Measurements from ENCODE around the gene LRPAP1.
"Not testable (repeated sequence)": the region's sequence is repeated elsewhere in the genome, so short reads cannot be mapped to it uniquely, and the experiment has no call there.

Gene LRPAP1

GRCh38 chr4:3462321-3462789, 69.9 kb downstream of the LRPAP1 start:
- peaks cover 9% of the 10 kb centered on the region for H3K4me1 Mint-ChIP-seq
- peaks cover 12% of the 10 kb centered on the region for H3K27me3 Mint-ChIP-seq
- H3K9me3 Mint-ChIP-seq, result peaks cover 2% of the 10 kb centered on the region
- ATAC-seq (ENCODE audit: low read depth) (no peak), DNase-seq (ENCODE audit: low spot score in 2 of 2) (no peak)
- H3K36me3 Mint-ChIP-seq, result peaks cover 1% of the 10 kb centered on the region
- no peak overlapping the region for H3K27ac Mint-ChIP-seq
- H3K4me3 Mint-ChIP-seq, result peak overlapping the region; percentile 70

- H3K4me1 Mint-ChIP-seq, result peaks cover 9% of the 10 kb centered on the region
- peak; percentile 34 for ATAC-seq (ENCODE audit: low read depth)
- peaks cover 12% of the 10 kb centered on the region for H3K27me3 Mint-ChIP-seq
Measured at GRCh38 chr4:3461515-3462291, 70.5 kb downstream of the LRPAP1 start.

DNA sequence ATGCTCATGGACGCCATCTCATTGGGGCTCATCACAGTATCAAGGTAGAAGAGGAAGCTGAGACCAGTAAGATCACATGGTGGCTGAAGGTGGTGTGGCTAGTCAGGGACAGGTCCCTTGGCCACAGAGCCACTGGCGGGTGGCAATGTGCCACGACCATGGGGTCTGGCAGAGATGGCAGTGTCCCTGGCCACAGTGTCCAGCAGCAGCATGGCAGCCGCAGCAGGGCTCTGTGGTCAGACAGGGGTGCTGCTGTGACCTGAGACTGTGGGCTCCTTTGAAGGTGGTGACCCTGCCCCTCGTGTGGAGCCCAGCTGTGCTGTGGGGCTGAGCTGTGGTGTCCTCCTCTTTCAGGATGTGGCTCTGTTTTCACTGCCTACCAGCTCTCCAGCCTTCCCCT, 71.3 kb downstream of the LRPAP1 start:
- DNase-seq (ENCODE audit: low spot score in 2 of 2), result no peak
- Mint-ChIP-seq H3K4me1 (peaks cover 9% of the 10 kb centered on the region), H3K9me3 (peaks cover 2% of the 10 kb centered on the region), H3K27ac (no peak overlapping the region), H3K4me3 (no peak overlapping the region), H3K36me3 (peaks cover 1% of the 10 kb centered on the region), H3K27me3 (peaks cover 12% of the 10 kb centered on the region)
- no peak for ATAC-seq (ENCODE audit: low read depth)

More at GRCh38 chr4:3461515-3462291, 70.5 kb downstream of the LRPAP1 start:
- no peak overlapping the region for H3K27ac Mint-ChIP-seq
- H3K9me3 Mint-ChIP-seq, result peaks cover 2% of the 10 kb centered on the region
- H3K4me3 Mint-ChIP-seq, result peak overlapping the region; percentile 61
- peaks cover 1% of the 10 kb centered on the region for H3K36me3 Mint-ChIP-seq
- DNase-seq (ENCODE audit: low spot score in 2 of 2), result no peak

DNA sequence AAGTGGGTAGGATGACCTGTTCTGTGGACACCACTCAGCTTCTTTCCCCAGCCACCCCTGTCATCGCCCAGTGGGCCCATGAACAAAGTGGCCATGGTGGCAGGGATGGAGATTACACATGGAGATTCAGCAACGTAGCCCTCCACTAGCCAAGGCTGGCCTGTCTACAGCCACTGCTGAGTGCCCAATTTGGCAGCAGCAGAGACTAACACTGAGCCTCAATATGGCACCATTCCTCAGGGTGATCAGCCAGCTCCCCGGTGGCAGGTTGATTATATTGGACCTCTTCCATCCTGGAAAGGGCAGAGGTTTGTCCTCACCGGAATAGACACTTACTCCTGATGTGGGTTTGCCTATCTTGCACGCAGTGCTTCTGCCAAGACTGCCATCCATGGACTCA, 73.1 kb downstream of the LRPAP1 start:
- ATAC-seq (ENCODE audit: low read depth); H3K27ac Mint-ChIP-seq; DNase-seq (ENCODE audit: low spot score in 2 of 2); H3K36me3 Mint-ChIP-seq; H3K9me3 Mint-ChIP-seq; H3K27me3 Mint-ChIP-seq; H3K4me1 Mint-ChIP-seq; H3K4me3 Mint-ChIP-seq: not testable (repeated sequence)

DNA sequence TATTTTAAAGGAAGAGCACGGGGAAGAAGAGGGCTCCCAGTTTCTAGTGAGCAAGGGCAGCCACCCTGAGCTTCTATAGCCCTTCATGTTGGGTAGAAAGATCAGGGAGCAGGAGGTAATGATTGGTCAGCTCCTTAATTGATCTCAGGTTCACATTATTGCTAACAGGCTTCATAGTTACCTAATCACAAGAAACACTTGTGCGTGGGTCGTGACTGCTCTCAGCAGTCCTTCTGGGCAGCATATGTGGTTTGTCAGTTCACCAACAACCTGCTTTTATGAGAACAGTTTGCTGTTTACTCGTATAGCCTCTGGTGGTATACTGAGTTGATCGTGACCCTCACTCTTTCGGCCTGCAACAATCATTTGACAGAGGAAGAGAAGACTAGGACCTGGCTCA, 73.9 kb downstream of the LRPAP1 start:
- no peak for DNase-seq (ENCODE audit: low spot score in 2 of 2)
- Mint-ChIP-seq H3K27me3 (peaks cover 7% of the 10 kb centered on the region), H3K9me3 (peaks cover 6% of the 10 kb centered on the region), H3K36me3 (peaks cover 4% of the 10 kb centered on the region), H3K27ac (no peak overlapping the region), H3K4me1 (peaks cover 9% of the 10 kb centered on the region), H3K4me3 (no peak overlapping the region)
- no peak for ATAC-seq (ENCODE audit: low read depth)

DNA sequence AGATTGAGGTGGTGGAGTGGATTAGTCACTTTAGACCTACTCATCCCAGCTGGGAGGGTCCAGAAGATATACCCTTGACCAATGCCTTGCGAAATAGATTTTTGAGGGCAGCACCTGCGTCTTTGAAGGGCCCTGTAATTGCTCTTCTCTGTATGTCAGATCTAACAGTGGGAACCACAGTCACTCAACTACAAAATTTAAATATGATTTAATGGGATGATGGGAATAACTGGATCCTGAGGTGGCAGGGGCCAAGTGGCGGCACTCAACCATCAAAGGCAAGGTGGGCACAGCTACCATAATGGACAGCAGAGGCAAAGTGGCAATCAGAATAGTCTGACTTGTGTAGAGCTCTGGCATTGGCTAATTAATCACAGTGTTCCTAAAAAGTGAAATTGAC, 76.6 kb downstream of the LRPAP1 start:
- DNase-seq (ENCODE audit: low spot score in 2 of 2); H3K4me1 Mint-ChIP-seq; H3K4me3 Mint-ChIP-seq; ATAC-seq (ENCODE audit: low read depth); H3K27ac Mint-ChIP-seq; H3K27me3 Mint-ChIP-seq; H3K9me3 Mint-ChIP-seq; H3K36me3 Mint-ChIP-seq: not testable (repeated sequence)

Data from memory B cell (primary cell).